Prostate gland (tissue), 2 donors: ENCODE data around the gene HMGA1. TPM values are rescaled to one million over a fixed set of nuclear protein-coding genes. Genes with fewer than 3 reads are reported as not detected.

Experiments used
- DNase-seq: peaks from one replicate; pipeline ENCODE4 v3.0.0-alpha.2; 2019; ENCODE audit warnings: low spot score
- H3K27ac ChIP-seq, 2 donors: fragments of 200-600 bp; sonication (generic); 2 replicates each; pipeline ENCODE4 v1.5.1; 2017 to 2019
- H3K27me3 ChIP-seq: fragments of 200-600 bp; sonication (generic); replicated peaks from 2 replicates; pipeline ENCODE4 v1.5.1; 2019; ENCODE audit not compliant: insufficient read depth
- H3K36me3 ChIP-seq, 2 donors: fragments of 200-600 bp; sonication (generic); 1 replicate in 1 of 2; 2 replicates in 1 of 2; pipeline versions ENCODE4 v1.5.1 to v1.8.1; 2017 to 2019
- H3K4me1 ChIP-seq: fragments of 200-600 bp; sonication (generic); replicated peaks from 2 replicates; pipeline ENCODE4 v1.5.1; 2019
- H3K4me3 ChIP-seq, 2 donors: fragments of 200-600 bp; sonication (generic); 2 replicates each; pipeline ENCODE4 v1.5.1; 2017 to 2019
- H3K9me3 ChIP-seq: fragments of 200-600 bp; sonication (generic); 2 replicates; pipeline ENCODE4 v1.5.1; 2017
- POLR2A ChIP-seq: fragments of 450-650 bp; IDR thresholded peaks from one replicate; pipeline ENCODE4 v1.6.1; 2016; ENCODE audit warnings: antibody characterized with exemption, mild to moderate bottlenecking
- POLR2AphosphoS5 ChIP-seq: sonication (generic); formaldehyde crosslinking; IDR thresholded peaks from one replicate; pipeline ENCODE4 v1.6.1; 2017; ENCODE audit warnings: antibody characterized with exemption
- WGBS: methylation state at CpG from one replicate; pipeline ENCODE4 v1.1.5; 2018; 5-methylcytosine and 5-hydroxymethylcytosine counted together
- intact Hi-C: fragments of 100-400 bp; cut with DNase I; formaldehyde crosslinking; loops from one replicate; pipeline ENCODE4 v1.14.2; 2022
- total RNA-seq, 2 donors: library from RNA; depleted of rRNA; stranded (reverse); fragments of >200 nt; gene quantifications; one replicate each; pipeline ENCODE4 v1.1.0, GENCODE V29; 2016
- TF ChIP-seq, protein P1 (sequence below), 4 experiments: fragments of 200-600 bp in 2 of 4; fragments of 450-650 bp in 2 of 4; sonication (generic) in 2 of 4; IDR thresholded peaks; 1 replicate in 3 of 4; 2 replicates in 1 of 4; pipeline ENCODE4 v1.5.1; 2016 to 2019; ENCODE audit warnings: antibody characterized with exemption in 4 of 4, mild to moderate bottlenecking in 2 of 4, moderate library complexity in 2 of 4

Gene HMGA1
- total RNA-seq, 2 donors from 2014 or later, result 29.4 to 139 TPM

DNA sequence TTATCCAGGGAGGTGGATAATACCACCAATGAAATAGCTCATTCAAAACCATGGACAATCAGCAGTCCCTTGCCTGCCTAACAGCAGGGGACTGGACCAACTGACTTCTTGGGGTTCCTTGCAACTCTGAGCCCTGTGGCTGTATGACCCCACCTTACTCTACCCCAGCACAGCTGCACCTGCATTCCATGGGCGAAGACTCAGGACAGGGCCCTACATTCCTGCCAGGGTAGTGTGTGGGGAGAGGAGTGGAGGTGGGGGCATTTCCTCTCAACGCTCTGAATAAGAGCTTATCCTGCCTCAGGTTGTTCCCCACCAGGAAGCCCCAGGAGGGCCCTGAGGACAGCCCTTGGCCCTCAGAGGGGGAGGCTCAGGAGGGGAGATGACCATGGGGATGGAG, 30.8 kb upstream of the HMGA1 start:
- no peak for DNase-seq
- no peaks in the 10 kb centered on the region for H3K27me3 ChIP-seq
- TF ChIP-seq, protein P1, sequence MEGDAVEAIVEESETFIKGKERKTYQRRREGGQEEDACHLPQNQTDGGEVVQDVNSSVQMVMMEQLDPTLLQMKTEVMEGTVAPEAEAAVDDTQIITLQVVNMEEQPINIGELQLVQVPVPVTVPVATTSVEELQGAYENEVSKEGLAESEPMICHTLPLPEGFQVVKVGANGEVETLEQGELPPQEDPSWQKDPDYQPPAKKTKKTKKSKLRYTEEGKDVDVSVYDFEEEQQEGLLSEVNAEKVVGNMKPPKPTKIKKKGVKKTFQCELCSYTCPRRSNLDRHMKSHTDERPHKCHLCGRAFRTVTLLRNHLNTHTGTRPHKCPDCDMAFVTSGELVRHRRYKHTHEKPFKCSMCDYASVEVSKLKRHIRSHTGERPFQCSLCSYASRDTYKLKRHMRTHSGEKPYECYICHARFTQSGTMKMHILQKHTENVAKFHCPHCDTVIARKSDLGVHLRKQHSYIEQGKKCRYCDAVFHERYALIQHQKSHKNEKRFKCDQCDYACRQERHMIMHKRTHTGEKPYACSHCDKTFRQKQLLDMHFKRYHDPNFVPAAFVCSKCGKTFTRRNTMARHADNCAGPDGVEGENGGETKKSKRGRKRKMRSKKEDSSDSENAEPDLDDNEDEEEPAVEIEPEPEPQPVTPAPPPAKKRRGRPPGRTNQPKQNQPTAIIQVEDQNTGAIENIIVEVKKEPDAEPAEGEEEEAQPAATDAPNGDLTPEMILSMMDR (IDR thresholded peaks at IDR 0.05), result no peak
- TF ChIP-seq POLR2A (no peak), POLR2AphosphoS5 (no peak)
- H3K36me3 ChIP-seq, result no peaks in the 10 kb centered on the region
- no peaks in the 10 kb centered on the region for H3K4me1 ChIP-seq
- H3K9me3 ChIP-seq, result no peaks in the 10 kb centered on the region
- WGBS, result 91% methylated on average over 2 of the region's 2 CpGs
- no peak overlapping the region for H3K4me3 ChIP-seq
- H3K27ac ChIP-seq, result no peak overlapping the region
- intact Hi-C loops, result no loop called here

DNA sequence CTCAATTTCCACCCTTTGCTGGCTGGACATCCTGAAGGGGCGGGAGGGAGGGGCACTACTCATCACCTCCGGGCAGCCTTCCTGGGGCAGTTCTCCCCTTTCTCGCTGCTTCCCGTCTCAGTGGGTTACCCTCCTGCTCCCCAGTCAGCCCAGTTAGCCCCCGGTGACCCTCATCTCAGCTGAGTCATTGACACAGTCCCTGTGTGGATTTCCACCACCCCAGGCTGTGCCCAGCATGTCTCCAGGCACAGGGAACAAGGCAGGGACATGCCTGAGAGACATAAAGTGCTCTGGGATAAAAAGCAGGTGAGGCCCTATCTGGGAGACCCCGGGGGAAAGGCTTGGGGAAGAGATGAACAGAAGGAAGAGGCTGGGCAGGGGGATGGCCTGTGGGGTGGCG, 29.9 kb upstream of the HMGA1 start:
- H3K27me3 ChIP-seq, result no peaks in the 10 kb centered on the region
- TF ChIP-seq, protein P1 (IDR thresholded peaks at IDR 0.05), result no peak
- no peak for TF ChIP-seq POLR2AphosphoS5
- no peak for TF ChIP-seq POLR2A
- H3K27ac ChIP-seq, result no peak overlapping the region
- no peaks in the 10 kb centered on the region for H3K36me3 ChIP-seq
- H3K4me3 ChIP-seq, result no peak overlapping the region
- no peak for DNase-seq
- intact Hi-C loops, result no loop called here
- no peaks in the 10 kb centered on the region for H3K4me1 ChIP-seq
- no peaks in the 10 kb centered on the region for H3K9me3 ChIP-seq
- WGBS, result 62% methylated on average over 7 of the region's 7 CpGs

DNA sequence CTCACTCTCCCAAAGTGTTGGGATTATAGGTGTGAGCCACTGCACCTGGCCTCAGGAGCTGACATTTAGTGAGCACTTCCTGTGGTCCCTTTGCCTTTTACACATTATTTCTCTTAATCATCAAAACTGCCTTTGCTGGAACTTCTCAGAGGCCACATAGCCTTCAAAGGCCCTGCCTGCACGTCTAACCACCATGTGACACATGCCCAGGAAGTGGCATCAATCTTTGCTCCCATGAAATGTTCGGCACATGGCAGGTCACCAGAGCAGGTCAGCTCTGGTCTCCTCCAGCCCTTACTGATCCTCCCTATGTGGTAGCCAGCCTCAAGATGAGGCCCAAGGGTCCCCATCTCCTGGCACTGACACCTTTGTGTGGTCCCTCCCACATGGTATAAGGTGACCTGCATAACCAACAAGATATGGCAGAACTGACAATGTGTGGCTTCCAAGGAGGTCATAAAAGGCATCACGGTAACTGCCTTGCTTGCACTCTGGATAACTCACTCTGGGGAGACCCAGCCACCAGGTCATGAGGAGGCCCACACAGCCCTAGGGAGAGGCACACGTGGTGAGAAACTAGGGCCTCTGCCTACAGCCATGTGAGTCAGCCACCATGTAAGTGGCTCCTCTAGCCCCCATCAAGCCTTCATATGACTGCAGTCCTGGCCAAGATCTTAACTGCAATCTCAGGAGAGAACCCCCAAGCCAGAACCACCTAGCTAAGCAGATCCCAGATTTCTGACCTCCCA, 28.8 kb upstream of the HMGA1 start:
- no peak for DNase-seq
- Histone ChIP-seq H3K36me3 (no peaks in the 10 kb centered on the region), H3K4me1 (no peaks in the 10 kb centered on the region), H3K9me3 (no peaks in the 10 kb centered on the region), H3K27ac (no peak overlapping the region), H3K27me3 (no peaks in the 10 kb centered on the region), H3K4me3 (no peak overlapping the region)
- intact Hi-C loops, result no loop called here
- TF ChIP-seq, protein P1 (IDR thresholded peaks at IDR 0.05), result no peak
- TF ChIP-seq POLR2A, result no peak
- TF ChIP-seq POLR2AphosphoS5, result no peak
- WGBS, result 84% methylated on average over 4 of the region's 4 CpGs

DNA sequence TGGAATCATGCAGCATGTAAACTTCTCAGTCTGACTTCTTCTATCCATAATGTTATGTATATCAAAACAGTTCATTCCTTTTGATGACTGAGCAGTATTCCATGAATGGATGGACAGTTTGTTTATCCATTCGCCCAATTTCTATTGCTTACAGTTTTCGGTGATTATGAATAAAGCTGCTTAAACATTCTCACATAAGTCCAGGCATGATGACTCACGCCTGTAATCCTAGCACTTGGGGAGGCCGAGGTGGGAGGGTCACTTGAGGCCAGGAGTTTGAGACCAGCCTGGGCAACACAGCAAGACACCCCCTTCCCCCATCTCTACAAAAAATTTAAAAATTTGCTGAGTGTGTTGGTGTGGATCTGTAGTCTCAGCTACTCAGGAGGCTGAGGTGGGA, 22.9 kb upstream of the HMGA1 start:
- Histone ChIP-seq H3K4me3 (no peak overlapping the region), H3K9me3 (no peaks in the 10 kb centered on the region), H3K27ac (no peak overlapping the region), H3K36me3 (no peaks in the 10 kb centered on the region), H3K4me1 (no peaks in the 10 kb centered on the region), H3K27me3 (no peaks in the 10 kb centered on the region)
- 96% methylated on average over 4 of the region's 4 CpGs for WGBS
- TF ChIP-seq, protein P1 (IDR thresholded peaks at IDR 0.05), result no peak
- DNase-seq, result no peak
- intact Hi-C loops, result no loop called here

DNA sequence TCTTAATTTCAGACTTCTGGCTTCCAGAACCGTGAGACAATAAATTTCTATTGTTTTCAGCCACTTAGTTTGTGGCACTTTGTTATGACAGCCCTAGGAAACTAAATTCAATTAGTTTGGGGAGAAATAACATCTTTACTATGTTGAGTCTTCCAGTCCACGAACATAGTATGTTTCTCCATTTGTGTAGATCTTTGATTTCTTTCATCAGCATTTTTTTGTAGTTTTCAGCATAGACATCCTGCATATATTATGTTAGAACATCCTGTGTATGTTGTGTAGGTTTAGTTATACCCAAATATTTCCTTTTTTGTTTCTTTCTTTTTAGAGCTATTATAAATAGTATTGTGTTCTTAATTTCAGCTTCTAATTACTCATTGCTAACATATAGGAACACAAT, 18.0 kb upstream of the HMGA1 start:
- no peaks in the 10 kb centered on the region for H3K27me3 ChIP-seq
- TF ChIP-seq POLR2A, result no peak
- no peak overlapping the region for H3K4me3 ChIP-seq
- no peaks in the 10 kb centered on the region for H3K36me3 ChIP-seq
- no peaks in the 10 kb centered on the region for H3K9me3 ChIP-seq
- H3K27ac ChIP-seq, result no peak overlapping the region
- H3K4me1 ChIP-seq, result peaks cover 6% of the 10 kb centered on the region
- 37% methylated on average over 2 of the region's 2 CpGs for WGBS
- no peak for DNase-seq
- intact Hi-C loops, result no loop called here
